ENCODE data around the gene EXOC8. TPM values are rescaled to one million over a fixed set of nuclear protein-coding genes. Genes with fewer than 3 reads are reported as not detected.

The EXOC8 gene
- total and polyA plus RNA-seq, 2 of the 13 experiments (the other 11 are each of a cell fraction or from before 2014, with no cell fraction given), result 2.1 to 7.9 TPM

DNA sequence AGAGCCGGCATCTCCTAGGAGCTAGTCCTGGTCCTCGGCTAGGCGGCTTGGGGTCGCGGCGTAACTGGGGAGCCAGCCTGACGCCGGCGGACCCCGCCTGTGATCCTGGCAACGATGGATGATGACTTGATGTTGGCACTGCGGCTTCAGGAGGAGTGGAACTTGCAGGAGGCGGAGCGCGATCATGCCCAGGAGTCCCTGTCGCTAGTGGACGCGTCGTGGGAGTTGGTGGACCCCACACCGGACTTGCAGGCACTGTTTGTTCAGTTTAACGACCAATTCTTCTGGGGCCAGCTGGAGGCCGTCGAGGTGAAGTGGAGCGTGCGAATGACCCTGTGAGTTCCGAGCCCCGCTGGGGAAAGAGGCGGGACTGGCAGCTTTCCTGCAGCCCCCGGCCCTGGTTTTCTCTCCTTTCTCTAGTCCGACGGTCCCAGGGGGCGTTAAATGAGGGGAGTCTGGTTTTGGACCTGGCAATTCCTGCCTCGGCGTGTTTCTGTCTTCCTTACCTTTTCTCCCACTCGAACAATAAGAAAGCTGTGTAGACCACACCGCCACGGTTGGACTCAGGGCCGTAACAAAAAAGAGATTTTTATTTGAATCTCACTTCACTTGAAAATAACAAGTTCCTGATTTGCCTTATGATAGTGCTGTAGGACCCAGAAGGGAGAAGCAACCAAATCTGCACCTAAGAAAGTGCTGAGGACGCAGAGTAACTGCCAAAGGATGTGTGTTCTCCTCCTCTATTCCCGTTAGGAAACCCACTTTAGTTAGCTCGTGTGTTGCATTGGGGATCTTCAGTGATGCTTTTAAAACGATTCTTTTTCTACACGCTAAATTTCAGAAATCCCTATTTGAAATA, 847 bp upstream of the EXOC8 start, which contains the start of gene SPRTN (continued):
- TF ChIP-seq ZNF576 (CRISPR knock-in tag; IDR thresholded peaks at IDR 0.05), result peak; percentile 26; the same call in 1 of the 2 replicates
- no peak; the same call in 1 of the 2 replicates for TF ChIP-seq ZNF142 (CRISPR knock-in tag; IDR thresholded peaks at IDR 0.05)
- TF ChIP-seq POLR2AphosphoS2 (IDR thresholded peaks at IDR 0.05; ENCODE audit: low read depth, low read length), result no peak
- TF ChIP-seq MXI1 (IDR thresholded peaks at IDR 0.05; ENCODE audit: borderline replicate concordance, low read depth, low read length), result no peak; the same call in 1 of the 3 replicates
- no peak for TF ChIP-seq ZNF12 (CRISPR knock-in tag; IDR thresholded peaks at IDR 0.05)
- TF ChIP-seq, protein P1, sequence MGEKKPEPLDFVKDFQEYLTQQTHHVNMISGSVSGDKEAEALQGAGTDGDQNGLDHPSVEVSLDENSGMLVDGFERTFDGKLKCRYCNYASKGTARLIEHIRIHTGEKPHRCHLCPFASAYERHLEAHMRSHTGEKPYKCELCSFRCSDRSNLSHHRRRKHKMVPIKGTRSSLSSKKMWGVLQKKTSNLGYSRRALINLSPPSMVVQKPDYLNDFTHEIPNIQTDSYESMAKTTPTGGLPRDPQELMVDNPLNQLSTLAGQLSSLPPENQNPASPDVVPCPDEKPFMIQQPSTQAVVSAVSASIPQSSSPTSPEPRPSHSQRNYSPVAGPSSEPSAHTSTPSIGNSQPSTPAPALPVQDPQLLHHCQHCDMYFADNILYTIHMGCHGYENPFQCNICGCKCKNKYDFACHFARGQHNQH (CRISPR knock-in tag; IDR thresholded peaks at IDR 0.05), result no peak
- TF ChIP-seq ONECUT2 (CRISPR knock-in tag; IDR thresholded peaks at IDR 0.05), result peak; percentile 25; the same call in 1 of the 2 replicates
- no peak; the same call in 1 of the 2 replicates for TF ChIP-seq MYC (CRISPR knock-in tag; IDR thresholded peaks at IDR 0.05; ENCODE audit: borderline replicate concordance)
- no peak for TF ChIP-seq ATAD3A (CRISPR knock-in tag; IDR thresholded peaks at IDR 0.05)
- 0 out of 2 replicates have a peak, but pooled peaks have one; percentile 43 for TF ChIP-seq ZNF431 (CRISPR knock-in tag; IDR thresholded peaks at IDR 0.05; ENCODE audit: borderline replicate concordance, low read depth)
- no peak for TF ChIP-seq ZNF468 (CRISPR knock-in tag; IDR thresholded peaks at IDR 0.05)
- TF ChIP-seq PLRG1 (conservative IDR thresholded peaks at IDR 0.05), result no peak
- TF ChIP-seq ZNF124 (CRISPR knock-in tag; IDR thresholded peaks at IDR 0.05), result no peak
- TF ChIP-seq PAWR (CRISPR knock-in tag; IDR thresholded peaks at IDR 0.05; ENCODE audit: borderline replicate concordance), result no peak
- no peak for TF ChIP-seq HDAC6 (IDR thresholded peaks at IDR 0.05; ENCODE audit: low read depth, low read length)
- TF ChIP-seq ZNF30 (CRISPR knock-in tag; IDR thresholded peaks at IDR 0.05), result no peak
- no peak for TF ChIP-seq ZNF446 (CRISPR knock-in tag; IDR thresholded peaks at IDR 0.05)
- peak; percentile 39; the same call in 1 of the 2 replicates for TF ChIP-seq ZSCAN30 (CRISPR knock-in tag; IDR thresholded peaks at IDR 0.05)
- TF ChIP-seq HOXA7 (CRISPR knock-in tag; IDR thresholded peaks at IDR 0.05), result no peak
- no peak for TF ChIP-seq KLF11 (CRISPR knock-in tag; IDR thresholded peaks at IDR 0.05)
- no peak for TF ChIP-seq RFX5 (IDR thresholded peaks at IDR 0.05; ENCODE audit: low read depth, low read length)
- 0 out of 2 replicates have a peak, but pooled peaks have one; percentile 50 for TF ChIP-seq CHCHD3 (CRISPR knock-in tag; IDR thresholded peaks at IDR 0.05)

All from HepG2 (cell line).